OCI-LY3 (cell line): Measurements from ENCODE around the gene POU2F1.

Source experiments
- EZH2phosphoT487 ChIP-seq: fragments of 200-600 bp; shearing (Covaris generic); IDR thresholded peaks from 2 replicates; pipeline ENCODE4 v1.6.1; 2018; ENCODE audit warnings: antibody characterized with exemption, mixed run types, low read depth
- TF ChIP-seq, protein P1 (sequence below): fragments of 200-600, 300-600 bp; sonication (generic); IDR thresholded peaks from 2 replicates; pipeline ENCODE4 v1.5.1; 2014; ENCODE audit warnings: antibody characterized with exemption, low read length, low read depth

DNA sequence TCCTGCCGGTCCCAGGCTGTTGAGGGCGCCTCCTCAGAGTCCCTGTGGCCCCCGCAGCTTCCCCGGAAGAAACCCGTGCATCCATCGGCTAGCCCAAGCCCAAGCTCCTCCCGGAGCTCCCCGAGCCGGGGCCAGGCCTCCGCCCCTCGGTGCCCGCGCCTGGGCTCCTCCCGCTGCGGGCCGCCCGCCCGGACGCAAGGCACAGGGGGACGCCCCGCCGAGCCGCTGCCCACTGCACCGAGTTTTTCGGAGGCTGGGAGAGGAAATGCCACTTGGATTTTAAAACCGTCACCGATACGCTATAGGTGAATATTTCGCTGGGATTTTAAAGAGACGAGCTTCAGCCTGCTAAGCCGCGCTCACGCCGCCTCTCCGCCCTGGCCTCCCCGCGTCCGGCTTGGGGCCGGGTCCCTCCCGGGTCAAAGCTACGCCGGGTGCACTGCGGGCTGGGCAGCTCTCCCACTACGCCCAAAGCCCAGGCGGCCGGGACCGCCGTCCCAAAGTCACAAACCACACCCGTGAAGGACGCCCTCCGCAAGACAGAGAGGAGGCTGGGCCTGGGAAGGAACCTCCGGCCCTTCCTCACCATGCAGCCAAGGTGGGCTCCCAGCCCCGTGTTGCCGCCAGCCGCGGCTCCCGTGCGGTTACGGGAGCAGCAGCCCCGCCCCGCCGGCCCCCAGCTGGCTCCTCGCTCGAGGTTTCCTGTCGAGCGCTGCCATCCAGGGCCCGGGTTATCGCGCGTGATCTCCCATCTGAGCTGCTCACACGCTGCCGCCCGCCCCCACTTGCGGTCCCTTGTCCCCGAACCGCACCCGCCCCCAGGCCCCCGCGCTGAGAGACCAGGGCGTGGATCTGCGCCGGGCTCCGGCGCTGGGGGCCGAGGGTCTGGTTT is 234.5 kb downstream of the POU2F1 start:
- TF ChIP-seq, protein P1, sequence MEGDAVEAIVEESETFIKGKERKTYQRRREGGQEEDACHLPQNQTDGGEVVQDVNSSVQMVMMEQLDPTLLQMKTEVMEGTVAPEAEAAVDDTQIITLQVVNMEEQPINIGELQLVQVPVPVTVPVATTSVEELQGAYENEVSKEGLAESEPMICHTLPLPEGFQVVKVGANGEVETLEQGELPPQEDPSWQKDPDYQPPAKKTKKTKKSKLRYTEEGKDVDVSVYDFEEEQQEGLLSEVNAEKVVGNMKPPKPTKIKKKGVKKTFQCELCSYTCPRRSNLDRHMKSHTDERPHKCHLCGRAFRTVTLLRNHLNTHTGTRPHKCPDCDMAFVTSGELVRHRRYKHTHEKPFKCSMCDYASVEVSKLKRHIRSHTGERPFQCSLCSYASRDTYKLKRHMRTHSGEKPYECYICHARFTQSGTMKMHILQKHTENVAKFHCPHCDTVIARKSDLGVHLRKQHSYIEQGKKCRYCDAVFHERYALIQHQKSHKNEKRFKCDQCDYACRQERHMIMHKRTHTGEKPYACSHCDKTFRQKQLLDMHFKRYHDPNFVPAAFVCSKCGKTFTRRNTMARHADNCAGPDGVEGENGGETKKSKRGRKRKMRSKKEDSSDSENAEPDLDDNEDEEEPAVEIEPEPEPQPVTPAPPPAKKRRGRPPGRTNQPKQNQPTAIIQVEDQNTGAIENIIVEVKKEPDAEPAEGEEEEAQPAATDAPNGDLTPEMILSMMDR, result no peak
- no peak for TF ChIP-seq EZH2phosphoT487
